OCI-M2 (cell line): Measurements from ENCODE around the gene GPM6B.

ENCODE experiments used
- DNase-seq: peaks from one replicate; lab custom pipeline; 2025; ENCODE audit not compliant: unreplicated experiment; lab: John Stamatoyannopoulos, UW

GPM6B gene, protein sequence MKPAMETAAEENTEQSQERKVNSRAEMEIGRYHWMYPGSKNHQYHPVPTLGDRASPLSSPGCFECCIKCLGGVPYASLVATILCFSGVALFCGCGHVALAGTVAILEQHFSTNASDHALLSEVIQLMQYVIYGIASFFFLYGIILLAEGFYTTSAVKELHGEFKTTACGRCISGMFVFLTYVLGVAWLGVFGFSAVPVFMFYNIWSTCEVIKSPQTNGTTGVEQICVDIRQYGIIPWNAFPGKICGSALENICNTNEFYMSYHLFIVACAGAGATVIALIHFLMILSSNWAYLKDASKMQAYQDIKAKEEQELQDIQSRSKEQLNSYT

DNA sequence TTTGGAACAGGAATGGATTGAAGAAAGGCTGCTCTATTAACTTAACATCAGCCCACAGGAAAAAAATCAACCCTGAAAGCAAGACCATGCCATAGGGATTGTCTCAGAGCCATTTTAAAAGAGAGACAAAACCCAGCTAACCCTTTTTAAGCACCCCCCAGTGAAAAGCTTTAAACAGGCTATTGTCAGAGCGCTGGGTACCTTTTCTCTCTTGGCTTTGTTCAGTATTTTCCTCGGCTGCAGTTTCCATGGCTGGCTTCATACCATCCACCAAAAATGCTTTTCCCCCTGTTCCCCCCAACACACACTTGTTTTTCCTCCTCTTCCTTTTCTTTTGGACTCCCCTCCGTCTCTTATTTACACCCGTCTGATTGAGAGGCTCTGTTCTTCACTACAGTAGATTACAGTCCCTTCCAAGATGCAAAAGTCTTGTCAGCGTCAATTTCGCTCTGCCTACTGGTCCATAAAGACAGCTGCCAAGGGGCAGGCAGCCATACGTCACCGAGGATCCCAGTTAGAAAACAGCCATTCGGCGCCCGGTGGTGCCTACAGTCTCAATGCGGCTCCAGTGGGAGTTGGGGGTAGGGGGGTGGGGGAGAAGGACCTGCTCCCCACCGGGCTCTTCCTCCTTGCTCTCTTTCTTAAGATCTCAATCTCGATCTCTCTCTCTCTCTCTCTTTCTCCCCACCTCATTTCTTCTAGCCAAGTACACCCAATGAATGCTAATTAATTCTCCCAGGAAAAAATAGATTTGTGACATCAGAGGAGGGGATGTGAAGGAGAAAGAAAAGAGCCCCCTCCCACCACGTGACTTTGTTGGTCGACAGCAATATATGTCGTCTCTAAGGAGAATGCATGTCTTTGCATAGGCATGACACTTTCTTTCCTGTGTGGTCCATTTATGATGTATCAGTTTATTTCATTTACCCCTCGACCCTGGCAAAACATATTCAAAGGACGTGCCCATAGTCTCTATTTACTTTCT is at the start of gene GPM6B:
Gene GPM6B (minus strand): TSS at position 451 of the 985 bp plus-strand sequence. CDS start 189 bp downstream, at position 262.
- no peak for DNase-seq

DNA sequence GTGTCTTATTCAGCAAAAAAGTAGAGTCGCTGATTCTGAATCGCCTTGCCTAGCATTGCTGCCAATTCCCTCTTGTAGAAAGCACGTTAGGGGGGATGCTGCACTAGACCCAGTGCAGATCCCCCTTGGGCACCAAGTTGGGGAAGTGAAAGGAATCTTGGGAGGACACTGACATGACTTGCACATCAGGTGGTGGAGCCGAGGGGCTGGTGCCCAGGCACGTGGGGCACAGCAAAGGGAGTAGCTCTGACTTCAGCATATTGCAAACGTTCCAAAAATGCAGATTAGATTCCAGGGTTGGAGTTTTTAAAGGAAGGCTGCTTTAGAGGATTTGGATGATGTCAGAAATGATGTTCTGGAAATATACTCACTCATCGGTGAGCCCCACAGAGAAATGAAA is 47.4 kb upstream of the GPM6B start:
- no peak for DNase-seq

DNA sequence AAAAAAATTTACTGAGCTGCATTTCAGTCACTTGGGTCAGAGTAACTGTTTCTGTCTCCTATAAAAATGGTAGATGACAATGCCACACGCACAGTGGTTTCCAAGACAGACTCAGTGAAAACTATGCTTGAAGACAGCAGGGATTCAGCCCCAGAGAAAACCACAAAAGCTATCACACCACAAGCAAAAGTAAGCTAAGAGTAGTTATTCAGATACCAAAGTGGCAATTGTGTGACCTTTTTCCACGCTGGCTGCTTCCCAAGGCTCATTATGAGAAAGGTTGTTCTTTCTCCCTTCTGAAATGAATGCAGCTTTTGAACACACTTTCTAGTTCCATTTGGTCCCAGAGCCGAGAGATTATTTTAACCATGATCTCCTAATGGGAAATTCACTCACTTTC is 46.4 kb upstream of the GPM6B start:
- DNase-seq: no peak

DNA sequence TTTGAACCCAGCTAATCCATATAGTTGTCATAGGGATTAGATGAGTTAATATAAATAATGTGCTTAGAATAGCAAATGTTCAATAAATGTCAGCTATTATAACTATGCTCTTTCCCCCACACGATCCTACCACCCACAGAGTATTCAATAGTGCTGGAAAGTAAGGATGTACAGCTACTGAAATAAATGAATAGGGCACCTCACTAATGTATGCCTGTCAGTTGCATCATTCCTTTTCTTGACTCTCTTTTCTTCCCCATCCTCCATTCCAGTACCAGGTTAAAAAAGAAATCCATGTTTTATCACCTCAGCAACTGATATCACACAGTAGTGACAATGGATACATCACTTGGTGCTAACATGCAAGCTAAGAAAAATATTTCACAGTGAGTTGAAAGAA is 42.8 kb upstream of the GPM6B start:
- no peak for DNase-seq

DNA sequence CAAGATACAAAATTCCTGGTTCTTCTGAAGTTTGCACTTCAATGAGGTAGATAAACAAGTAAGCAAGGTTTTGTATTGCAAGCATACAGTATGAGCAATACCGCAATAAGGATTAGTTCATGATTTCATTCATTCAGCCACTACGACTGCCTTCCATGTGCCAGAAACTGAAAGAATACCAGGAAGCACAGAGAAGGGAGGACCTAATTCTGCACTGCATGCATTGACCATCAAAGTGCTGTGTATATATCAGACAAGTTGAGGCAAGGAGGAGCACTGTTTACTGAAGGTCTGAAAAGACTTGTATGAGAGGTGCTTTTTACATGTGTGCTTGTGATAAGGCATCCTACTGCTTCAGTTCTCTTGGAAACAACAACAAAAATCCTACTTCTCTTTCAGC is 40.9 kb upstream of the GPM6B start:
- no peak for DNase-seq

DNA sequence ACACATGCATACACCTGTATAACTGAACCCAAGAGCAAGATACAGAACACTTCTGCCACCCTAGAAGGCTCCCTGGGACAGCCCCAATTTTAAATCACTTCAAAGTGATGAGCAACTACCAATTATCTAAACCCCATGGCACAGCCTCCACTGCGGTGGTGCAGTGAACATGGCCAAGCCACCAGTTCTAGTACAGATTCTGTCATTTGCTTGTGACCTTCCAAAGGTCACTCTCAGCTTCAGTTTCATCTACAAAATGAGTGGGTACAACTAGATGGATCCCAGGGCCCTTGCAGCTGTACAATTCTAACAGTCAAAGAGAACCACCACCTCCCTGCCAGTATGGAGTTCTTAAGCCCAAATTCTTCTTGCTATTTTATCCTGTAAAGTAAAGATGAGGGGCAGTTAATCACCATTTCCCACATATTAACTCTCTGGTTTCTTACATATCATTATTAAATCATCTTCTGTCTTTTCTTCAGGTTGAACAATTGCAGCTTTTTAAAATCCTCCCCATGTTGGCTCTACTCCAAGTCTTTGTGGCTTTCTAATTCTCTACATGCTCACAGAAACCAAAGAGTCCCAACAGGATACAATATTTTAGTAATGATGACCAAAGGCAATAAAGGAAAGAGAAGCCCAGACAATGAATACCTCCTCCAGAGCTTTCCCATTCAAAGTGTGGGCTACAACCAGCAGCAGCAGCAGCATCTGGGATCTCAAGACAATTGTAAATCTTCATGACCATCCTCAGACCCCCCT is 39.0 kb upstream of the GPM6B start:
- no peak for DNase-seq

DNA sequence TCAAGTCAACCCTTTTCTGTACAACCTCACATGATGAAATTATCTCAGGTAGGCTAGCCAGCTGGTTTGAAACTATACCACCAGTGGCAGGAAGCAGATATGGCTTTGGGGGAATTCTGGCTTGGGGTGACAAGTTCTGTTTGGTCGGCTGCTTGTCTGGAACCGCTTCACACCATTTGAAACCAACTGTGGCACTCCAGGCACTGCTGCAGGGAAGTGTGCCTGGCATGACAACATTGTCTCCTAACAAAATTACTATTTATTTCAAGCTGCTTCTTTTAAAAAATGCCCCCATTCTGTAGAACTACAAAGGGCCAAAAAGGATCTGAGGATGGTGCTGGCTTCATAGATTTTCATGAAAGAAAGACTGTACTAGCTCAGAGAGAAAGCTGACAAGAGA is 37.1 kb upstream of the GPM6B start:
- DNase-seq: no peak

DNA sequence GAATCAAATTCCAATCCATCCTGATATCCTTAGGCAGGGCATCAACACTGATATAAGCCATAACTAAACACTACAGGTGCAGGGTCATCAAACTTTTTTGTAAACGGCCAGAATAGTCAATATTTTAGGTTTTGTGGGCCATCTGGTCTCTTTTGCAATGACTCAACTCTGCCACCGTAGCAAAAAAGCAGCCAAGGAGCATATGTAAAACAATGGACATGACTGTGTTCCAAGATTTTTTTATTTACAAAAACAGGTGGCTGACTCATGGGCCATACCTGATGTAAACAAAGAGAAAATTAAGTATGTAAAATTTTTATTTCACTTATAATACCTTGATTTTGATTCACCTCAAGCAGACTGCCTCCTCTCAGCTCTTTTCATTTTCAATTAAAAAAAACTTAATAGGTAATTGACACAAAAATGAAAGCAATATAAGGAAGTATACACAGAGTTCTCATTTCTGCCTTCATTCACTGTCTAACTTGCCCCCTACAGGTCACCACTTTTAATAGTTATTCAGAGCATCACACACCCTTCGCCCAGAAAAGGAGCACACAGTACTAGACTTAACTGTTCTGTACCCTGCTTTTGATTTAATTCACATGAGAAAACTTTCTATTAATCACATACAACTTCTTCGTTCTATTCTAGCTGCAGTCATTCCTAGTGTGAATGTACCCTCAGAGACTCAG is 35.3 kb upstream of the GPM6B start:
- DNase-seq: no peak

DNA sequence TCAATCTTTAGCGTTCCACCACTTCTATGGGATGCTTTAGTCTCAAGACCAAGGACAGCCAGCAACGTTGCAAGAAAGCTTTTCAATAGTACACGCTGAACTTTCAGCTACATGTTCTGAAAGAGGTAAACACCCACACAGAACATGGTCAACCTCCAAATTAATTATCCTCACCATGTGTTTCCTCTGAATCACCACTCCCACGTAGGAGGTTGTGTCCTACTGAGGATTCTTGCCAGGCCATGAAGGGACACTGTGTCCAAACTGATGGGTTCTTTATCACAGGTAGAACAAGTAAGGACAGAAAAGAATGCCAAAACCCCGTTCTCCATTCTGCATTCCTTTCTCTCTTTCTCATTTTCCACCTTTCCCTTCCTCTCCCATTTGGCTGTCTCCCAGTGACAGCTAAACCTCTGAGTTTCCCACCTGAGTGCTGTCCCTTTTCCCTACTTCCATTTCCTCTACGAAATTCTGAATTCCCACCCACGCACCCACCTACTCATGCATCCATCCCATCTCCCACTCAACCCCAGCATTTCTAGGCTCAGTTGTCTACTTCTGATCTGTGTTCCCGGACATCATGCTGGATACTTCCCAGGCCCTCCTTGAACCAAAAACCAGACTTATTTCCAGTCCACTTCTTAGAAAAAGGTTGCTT is 29.0 kb upstream of the GPM6B start:
- no peak for DNase-seq

DNA sequence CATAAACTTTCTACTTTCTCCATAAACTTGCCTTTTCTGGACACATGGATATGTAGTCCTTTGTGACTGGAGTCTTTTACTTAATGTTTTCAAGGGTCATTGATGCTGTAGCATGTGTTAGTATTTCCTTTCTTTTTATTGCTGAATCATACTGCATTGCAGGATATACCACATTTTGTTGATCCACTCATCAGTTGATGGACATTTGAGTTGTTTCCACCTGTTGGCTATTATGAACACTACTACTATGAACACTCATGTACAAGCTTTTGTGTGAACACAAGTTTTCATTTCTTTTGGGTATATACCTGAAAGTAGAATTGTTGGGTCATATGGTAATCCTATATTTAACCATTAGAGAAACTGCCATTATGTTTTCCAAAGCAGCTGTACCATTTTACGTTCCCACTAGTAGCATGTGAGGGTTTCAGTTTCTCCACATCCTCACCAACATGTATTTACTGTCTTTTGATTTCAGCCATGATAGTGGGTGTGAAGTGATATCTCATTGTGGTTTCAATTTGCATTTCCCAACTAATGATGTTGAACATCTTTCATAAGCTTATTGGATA is 26.3 kb upstream of the GPM6B start:
- DNase-seq: no peak

DNA sequence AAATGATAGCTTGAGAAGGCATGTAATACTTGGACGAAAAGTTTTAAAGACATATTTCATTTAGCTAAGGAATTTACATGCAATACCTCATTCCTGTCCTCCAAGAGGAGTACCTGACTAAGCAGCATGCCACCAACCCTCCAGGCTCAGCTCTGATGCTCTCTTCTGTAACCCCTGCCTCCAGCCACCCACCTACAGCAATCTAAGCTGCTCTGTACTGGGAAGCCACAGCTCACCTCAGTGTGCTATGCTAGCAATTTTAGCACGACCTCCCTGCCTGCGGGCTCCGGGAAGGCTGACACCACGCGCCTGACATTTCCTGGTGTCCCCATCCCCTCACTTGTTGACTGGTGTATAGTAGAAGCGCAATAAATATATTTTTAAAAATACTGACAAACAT is 23.2 kb upstream of the GPM6B start:
- no peak for DNase-seq

DNA sequence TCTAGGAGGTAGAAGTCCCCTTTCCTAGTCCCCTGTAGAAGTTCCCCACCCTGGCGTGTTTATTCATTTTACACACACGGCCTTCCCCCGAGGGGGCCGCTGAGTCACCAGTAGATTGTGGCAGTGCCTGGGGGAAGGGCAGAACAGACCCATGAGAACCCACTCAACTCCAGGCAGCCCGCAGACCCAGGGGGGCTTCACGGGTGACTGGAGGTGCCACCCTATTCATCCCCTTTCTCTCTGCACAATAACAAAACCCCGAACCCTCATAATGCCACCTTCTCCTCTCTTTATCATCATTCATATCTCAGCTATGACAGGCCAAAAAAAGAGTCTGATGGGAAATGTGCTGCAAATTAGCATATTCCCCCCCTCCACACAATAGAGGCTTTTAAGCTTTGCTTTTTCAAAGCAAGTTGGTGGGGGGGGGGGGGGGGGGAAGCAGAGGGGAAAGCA is 20.4 kb upstream of the GPM6B start:
- DNase-seq: no peak

DNA sequence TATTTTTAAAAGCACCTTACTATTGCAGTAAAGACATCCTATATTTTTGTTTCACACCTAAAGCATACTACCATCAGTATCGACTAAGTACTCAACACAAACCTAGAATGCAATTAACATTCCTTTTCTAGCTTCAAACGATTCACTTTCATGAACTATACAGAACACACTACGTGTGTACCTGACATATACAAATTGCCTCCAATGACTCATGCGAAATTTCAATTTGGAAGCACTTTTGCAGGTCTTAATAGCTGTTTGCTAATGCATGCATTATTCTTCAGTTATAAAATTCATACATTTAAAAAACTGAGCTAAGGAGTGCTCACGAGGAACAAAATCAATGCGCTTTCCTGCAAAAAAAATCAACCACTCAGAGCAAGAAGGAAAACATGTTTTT is 19.7 kb upstream of the GPM6B start:
- DNase-seq: no peak

DNA sequence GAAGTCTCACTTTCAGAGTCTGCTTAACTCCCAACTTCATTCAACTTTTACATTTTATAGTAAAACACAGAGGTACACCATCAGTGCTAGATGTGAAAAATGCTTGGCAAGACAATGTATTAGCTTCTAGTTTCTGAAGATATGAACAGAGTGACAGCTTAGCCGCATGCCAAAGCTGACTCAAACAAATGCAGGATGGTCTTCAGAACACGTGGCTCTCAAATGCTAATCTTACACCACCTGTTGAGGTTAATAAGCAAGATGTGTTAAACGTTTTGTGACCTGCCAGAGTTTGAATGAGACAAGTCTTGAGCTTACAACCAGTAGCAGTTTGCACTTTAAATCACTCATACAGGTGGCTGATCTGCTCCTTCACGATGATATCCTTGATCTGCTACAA is 18.9 kb upstream of the GPM6B start:
- no peak for DNase-seq

DNA sequence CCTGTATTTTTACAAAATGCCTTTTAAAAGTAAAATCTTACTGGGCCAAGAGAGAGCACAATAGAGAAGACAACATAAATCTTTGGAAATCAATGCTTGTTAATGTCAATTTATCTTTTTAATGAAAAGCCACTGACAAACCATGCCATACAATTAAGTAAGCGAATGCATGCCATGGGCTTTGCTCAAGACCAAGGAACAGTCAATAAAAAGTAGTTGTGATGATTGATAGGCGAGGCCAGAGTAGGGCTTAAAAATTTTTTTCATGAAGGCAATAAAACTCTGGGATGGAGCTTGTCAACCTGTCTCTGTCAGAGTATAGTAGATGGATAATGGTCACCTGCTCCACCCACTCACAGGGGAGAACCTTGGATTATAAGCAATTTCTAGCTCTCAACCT is 17.5 kb upstream of the GPM6B start:
- no peak for DNase-seq

DNA sequence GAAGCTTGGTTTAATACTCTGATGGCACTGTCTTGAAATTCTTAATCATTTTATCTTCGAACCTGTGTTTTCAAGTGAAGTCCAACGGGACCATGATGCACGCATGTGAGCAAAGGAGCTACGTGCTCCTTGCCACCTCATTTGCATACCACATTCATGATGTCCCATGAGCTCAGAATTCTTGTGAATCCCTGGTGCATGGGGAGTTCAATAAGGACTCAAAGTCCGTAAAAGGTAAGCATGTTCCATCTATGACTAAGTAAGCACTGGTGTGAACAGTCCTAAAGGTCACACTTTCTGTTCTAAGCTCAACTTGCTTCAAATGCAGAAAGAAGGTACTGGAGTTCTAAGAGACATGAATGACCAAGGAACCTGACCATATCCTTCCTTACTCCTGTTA is 13.1 kb upstream of the GPM6B start:
- no peak for DNase-seq

DNA sequence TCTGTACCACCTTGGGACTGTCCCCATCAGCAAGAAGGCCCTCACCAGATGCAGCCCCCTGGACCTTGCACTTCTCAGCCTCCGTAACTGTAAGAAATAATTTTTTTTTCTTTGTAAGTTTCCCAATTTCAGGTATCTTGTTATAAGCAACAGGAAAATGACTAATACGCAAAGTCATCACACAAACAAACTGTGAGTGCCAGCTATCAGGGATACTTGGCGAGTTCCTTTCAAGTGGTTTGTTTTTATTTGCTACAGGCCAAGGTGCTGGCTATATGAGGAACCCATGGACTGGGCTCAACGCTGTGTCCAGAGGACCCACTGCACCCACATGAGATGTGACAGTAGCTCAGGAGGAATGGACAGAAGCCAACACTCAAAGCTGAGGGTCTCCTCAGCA is 11.5 kb upstream of the GPM6B start:
- no peak for DNase-seq

DNA sequence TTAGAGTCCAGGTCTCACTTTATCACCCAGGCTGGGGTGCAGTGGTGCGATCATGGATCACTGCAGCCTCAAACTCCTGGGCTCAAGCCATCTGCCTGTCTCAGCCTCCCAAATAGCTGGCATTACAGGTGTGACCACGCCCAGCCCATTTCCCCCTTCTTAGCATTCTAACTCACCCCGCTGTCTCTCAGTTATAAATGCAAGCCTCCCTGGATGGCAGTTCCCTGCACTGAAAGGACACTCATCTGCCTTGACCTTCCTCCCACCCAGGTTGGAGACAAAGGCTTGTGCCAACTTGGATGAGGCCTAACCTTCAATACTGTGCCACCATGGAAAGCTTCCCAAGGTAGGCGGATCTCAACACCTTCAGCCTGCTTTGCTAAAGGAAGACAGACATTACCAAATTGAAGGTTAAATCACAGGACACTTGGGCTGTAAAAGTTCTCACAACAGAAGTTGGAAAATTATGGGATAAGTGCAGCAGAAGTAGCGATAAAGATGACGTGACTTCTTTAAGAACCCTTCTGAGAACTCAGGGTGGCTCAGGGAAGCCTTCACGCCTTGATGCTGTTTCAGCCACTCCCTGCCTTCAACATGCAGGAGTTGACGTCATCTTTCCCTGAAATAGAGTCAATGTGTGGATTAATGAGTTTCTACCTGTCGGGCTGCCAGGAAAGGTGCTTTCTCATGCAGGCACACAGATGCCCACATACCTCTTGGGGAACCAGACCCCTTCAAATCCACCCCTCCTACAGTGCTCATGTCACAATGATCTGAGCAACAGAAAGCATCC is 10.6 kb upstream of the GPM6B start:
- no peak for DNase-seq

DNA sequence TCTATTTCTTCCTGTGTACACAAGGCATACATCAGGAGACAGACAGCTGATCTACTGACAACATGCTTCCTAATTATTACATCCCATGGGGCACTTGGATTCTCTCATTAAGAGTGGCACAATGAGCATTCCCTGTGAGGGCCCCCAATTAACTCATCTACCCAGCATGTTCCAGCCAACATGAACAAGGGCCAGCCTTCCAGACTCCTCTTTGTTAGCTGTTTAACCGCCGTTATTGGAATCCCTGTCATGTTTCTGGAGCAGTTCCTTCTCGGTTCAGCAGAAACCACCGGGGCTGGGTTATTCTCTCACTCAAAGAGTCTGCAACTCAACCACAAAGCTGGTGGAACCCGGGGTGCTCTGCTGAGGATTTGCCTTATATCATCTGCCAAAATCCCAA is 9.9 kb upstream of the GPM6B start:
- DNase-seq: no peak
